IMR-90 (cell line): Measurements from ENCODE around the gene PTPRO. TPM values are rescaled to one million over a fixed set of nuclear protein-coding genes. Genes with fewer than 3 reads are reported as not detected.

Experiments
- ATAC-seq: fragments of 200-7000 bp; cut with Tn5 transposase; 2 replicates; pipeline ENCODE4 v1.9.1; 2020; ENCODE audit warnings: low read depth, mild to moderate bottlenecking, moderate library complexity
- BruUV-seq: library from RNA; stranded (reverse); fragments of 400-500 nt; replicated peaks from 2 replicates; lab custom pipeline; 2021; lab: Mats Ljungman, UMichigan
- CTCF ChIA-PET: fragments of 300-600 bp; formaldehyde crosslinking; extraction: SDS; loops from one replicate; lab custom pipeline; 2021; ENCODE audit warnings: antibody characterized with exemption; lab: Yijun Ruan, JAX
- POLR2A ChIA-PET: fragments of 300-600 bp; sonication (Branson Sonifier 250); formaldehyde crosslinking; loops from one replicate; lab custom pipeline; 2022; ENCODE audit warnings: antibody characterized with exemption; ENCODE audit not compliant: unreplicated experiment; lab: Charles Lee
- DNase-seq: peaks from one replicate; pipeline ENCODE4 v3.0.0; 2013
- H2AFZ ChIP-seq: replicated peaks from 2 replicates; pipeline ENCODE3; 2013; ENCODE audit warnings: low read length, mild to moderate bottlenecking; ENCODE audit not compliant: poor library complexity
- H2AK5ac ChIP-seq: 2 replicates; pipeline ENCODE4 v1.6.1; 2013; ENCODE audit warnings: low read depth, low read length, inconsistent platforms
- H2AK9ac ChIP-seq: replicated peaks from 2 replicates; pipeline ENCODE3; 2013; ENCODE audit warnings: mild to moderate bottlenecking, low read depth, low read length, moderate library complexity; ENCODE audit not compliant: poor library complexity
- H2BK120ac ChIP-seq: 2 replicates; pipeline ENCODE4 v1.6.1; 2013; ENCODE audit warnings: low read depth, low read length, inconsistent platforms
- H2BK15ac ChIP-seq: 3 replicates; pipeline ENCODE4 v1.6.1; 2013; ENCODE audit warnings: low read depth, low read length, inconsistent platforms
- H2BK20ac ChIP-seq: 2 replicates; pipeline ENCODE4 v1.6.1; 2013; ENCODE audit warnings: low read depth, mild to moderate bottlenecking, inconsistent platforms, low read length, moderate library complexity
- H2BK5ac ChIP-seq: 2 replicates; pipeline ENCODE4 v1.6.1; 2013; ENCODE audit warnings: mild to moderate bottlenecking, low read depth, low read length, inconsistent platforms; ENCODE audit not compliant: poor library complexity, severe bottlenecking
- H3K14ac ChIP-seq: replicated peaks from 2 replicates; pipeline ENCODE4 v1.6.1; 2013; ENCODE audit warnings: low read depth, low read length, inconsistent platforms
- H3K18ac ChIP-seq: 2 replicates; pipeline ENCODE4 v1.6.1; 2013; ENCODE audit warnings: low read depth, low read length, control low read depth
- H3K23ac ChIP-seq: 2 replicates; pipeline ENCODE4 v1.6.1; 2013; ENCODE audit warnings: low read depth, low read length, inconsistent platforms
- H3K27ac ChIP-seq: 2 replicates; pipeline ENCODE4 v1.5.1; 2013; ENCODE audit warnings: mild to moderate bottlenecking, control low read depth, low read length; ENCODE audit not compliant: insufficient read depth
- H3K27me3 ChIP-seq: 2 replicates; pipeline ENCODE4 v1.6.1; 2013; ENCODE audit warnings: low read length; ENCODE audit not compliant: control insufficient read depth, insufficient read depth
- H3K36me3 ChIP-seq: 2 replicates; pipeline ENCODE4 v1.6.1; 2013; ENCODE audit warnings: low read length, mixed read lengths; ENCODE audit not compliant: control insufficient read depth, insufficient read depth
- H3K4ac ChIP-seq: 2 replicates; pipeline ENCODE4 v1.6.1; 2013; ENCODE audit warnings: low read depth, low read length, inconsistent platforms
- H3K4me1 ChIP-seq: 2 replicates; pipeline ENCODE4 v1.6.1; 2013; ENCODE audit warnings: low read length, mixed read lengths; ENCODE audit not compliant: control insufficient read depth, insufficient read depth
- H3K4me2 ChIP-seq: 2 replicates; pipeline ENCODE4 v1.6.1; 2013; ENCODE audit warnings: low read depth, mild to moderate bottlenecking, control low read depth, low read length, moderate library complexity
- H3K4me3 ChIP-seq: 2 replicates; pipeline ENCODE4 v1.5.1; 2013; ENCODE audit warnings: low read depth, mild to moderate bottlenecking, control low read depth, low read length, moderate library complexity; ENCODE audit not compliant: insufficient read depth
- H3K56ac ChIP-seq: 2 replicates; pipeline ENCODE4 v1.6.1; 2013; ENCODE audit warnings: low read length, inconsistent platforms; ENCODE audit not compliant: insufficient read depth; ENCODE audit errors: extremely low read depth
- H3K79me1 ChIP-seq, 2 experiments: 2 replicates each; pipeline ENCODE4 v1.6.1; 2013; ENCODE audit warnings: low read length in 2 of 2, inconsistent platforms in 1 of 2, low read depth in 1 of 2
- H3K9ac ChIP-seq: 2 replicates; pipeline ENCODE4 v1.6.1; 2013; ENCODE audit warnings: low read depth, low read length, control low read depth
- H3K9me1 ChIP-seq: 2 replicates; pipeline ENCODE4 v1.6.1; 2013; ENCODE audit warnings: low read length, inconsistent platforms; ENCODE audit not compliant: insufficient read depth
- H3K9me3 ChIP-seq: 2 replicates; pipeline ENCODE4 v1.6.1; 2013; ENCODE audit warnings: low read length; ENCODE audit not compliant: control insufficient read depth, insufficient read depth
- H4K20me1 ChIP-seq: 2 replicates; pipeline ENCODE4 v1.6.1; 2013; ENCODE audit warnings: low read length, inconsistent platforms; ENCODE audit not compliant: insufficient read depth
- H4K5ac ChIP-seq: 2 replicates; pipeline ENCODE4 v1.6.1; 2013; ENCODE audit warnings: mild to moderate bottlenecking, low read depth, low read length, control low read depth
- H4K8ac ChIP-seq, 2 experiments: 2 replicates each; pipeline ENCODE4 v1.6.1; 2013; ENCODE audit warnings: low read depth in 2 of 2, low read length in 2 of 2, control low read depth in 1 of 2, inconsistent platforms in 1 of 2
- H4K91ac ChIP-seq: 2 replicates; pipeline ENCODE4 v1.6.1; 2013; ENCODE audit warnings: low read depth, low read length, inconsistent platforms; ENCODE audit not compliant: insufficient read depth
- CTCF ChIP-seq: conservative IDR thresholded peaks from 2 replicates; pipeline ENCODE4 v1.5.1; 2012; ENCODE audit warnings: mild to moderate bottlenecking, low read depth, low read length, improper control_type of control experiment
- POLR2A ChIP-seq: IDR thresholded peaks from 2 replicates; pipeline ENCODE4 v1.6.1; 2012; ENCODE audit warnings: mild to moderate bottlenecking, low read depth, low read length
- RFX5 ChIP-seq: IDR thresholded peaks from 2 replicates; pipeline ENCODE4 v1.8.0; 2012; ENCODE audit warnings: low read depth, mild to moderate bottlenecking, low read length, moderate library complexity
- WGBS, 2 experiments: methylation state at CpG; one replicate each; pipeline versions ENCODE4 v1.1.5 to v1.1.7; 2013; ENCODE audit warnings: missing lambda C conversion rate in 2 of 2; ENCODE audit not compliant: insufficient read length in 1 of 2; ENCODE audit errors: extremely low coverage in 2 of 2; 5-methylcytosine and 5-hydroxymethylcytosine counted together
- dilution Hi-C: fragments of 300-500 bp; cut with HindIII; formaldehyde crosslinking; loops from one replicate; pipeline ENCODE4 v1.14.3; 2018; ENCODE audit warnings: low sequenced_read_pairs; ENCODE audit not compliant: unreplicated experiment
- in situ Hi-C: fragments of 300-500 bp; cut with MboI; formaldehyde crosslinking; loops from 3 replicates; pipeline ENCODE4 v1.14.3; 2019; ENCODE audit warnings: low sequenced_read_pairs, inconsistent platforms, mixed read lengths
- intact Hi-C: fragments of 100-400 bp; cut with micrococcal nuclease; formaldehyde crosslinking; loops from 2 replicates; pipeline ENCODE4 v1.10.0; 2022
- polyA plus RNA-seq, 3 experiments: library from polyadenylated mRNA; depleted of rRNA; stranded (reverse); fragments of >200 nt; gene quantifications; 2 replicates each; pipeline ENCODE4 v1.2.3, GENCODE V29; 2012; ENCODE audit warnings: low replicate concordance in 1 of 3
- total RNA-seq: library from RNA; depleted of rRNA; stranded (reverse); fragments of >200 nt; gene quantifications from 2 replicates; pipeline ENCODE4 v1.2.3, GENCODE V29; 2012

PTPRO gene
- total and polyA plus RNA-seq, 2 of the 4 experiments (the other 2 are of a cell fraction) = 0.03 to 0.18 TPM

GRCh38 chr12:15525441-15525840 is 203.1 kb downstream of the PTPRO start:
- no peak for ATAC-seq
- intact Hi-C loops = loop anchor here (10.0 kb wide), 1 partner anchor 531 kb away; no protein-coding TSS in a partner anchor

More at GRCh38 chr12:15525441-15525840, 203.1 kb downstream of the PTPRO start:
- H3K56ac ChIP-seq = no peak overlapping the region
- no peak overlapping the region for H3K4me2 ChIP-seq
- H3K23ac ChIP-seq = no peak overlapping the region
- dilution Hi-C loops (no loop called here), in situ Hi-C loops (no loop called here)
- no peak overlapping the region for H2BK120ac ChIP-seq
- no peak for TF ChIP-seq CTCF
- TF ChIP-seq RFX5 = no peak
- no peak for TF ChIP-seq POLR2A
- no peak overlapping the region for H3K18ac ChIP-seq
- WGBS, 2 experiments = no CpG with 5 or more reads among the region's 2 CpGs
- ChIA-PET CTCF (no interaction called here), POLR2A (no interaction called here)
- no peak overlapping the region for H4K5ac ChIP-seq
- H2BK5ac ChIP-seq = no peak overlapping the region
- H3K14ac ChIP-seq = no peak overlapping the region
- H3K27me3 ChIP-seq = peaks cover 13% of the 10 kb centered on the region
- no peaks in the 10 kb centered on the region for H3K4me1 ChIP-seq
- H2AFZ ChIP-seq = no peak overlapping the region
- no peak overlapping the region for H2BK20ac ChIP-seq
- no peak overlapping the region for H4K91ac ChIP-seq
- H3K9ac ChIP-seq = no peak overlapping the region
- H2AK5ac ChIP-seq = no peak overlapping the region
- no peaks in the 10 kb centered on the region for H3K79me1 ChIP-seq
- no peak overlapping the region for H2BK15ac ChIP-seq
- no peaks in the 10 kb centered on the region for H3K9me1 ChIP-seq
- BruUV-seq = no TSS peak
- no peak for DNase-seq
- peaks cover 2% of the 10 kb centered on the region; the same call in 1 of the 2 replicates for H3K9me3 ChIP-seq
- no peaks in the 10 kb centered on the region for H3K36me3 ChIP-seq
- H3K4ac ChIP-seq = no peak overlapping the region
- H3K4me3 ChIP-seq = no peak overlapping the region
- no peaks in the 10 kb centered on the region for H4K20me1 ChIP-seq
- no peak overlapping the region for H3K27ac ChIP-seq
- H4K8ac ChIP-seq = no peak overlapping the region
- H2AK9ac ChIP-seq = no peak overlapping the region
